Liver (tissue), 3 donors: ENCODE results near the gene IL4.

ENCODE experiments used
- CTCF ChIP-seq: fragments of 150-350 bp; IDR thresholded peaks from 2 replicates; pipeline ENCODE4 v1.5.1; 2017; ENCODE audit warnings: improper control_type of control experiment, low read depth, low read length; ENCODE audit not compliant: missing input control
- RAD21 ChIP-seq, 2 donors: IDR thresholded peaks; 2 replicates each; pipeline ENCODE4 v1.6.1; 2016; ENCODE audit warnings: antibody characterized with exemption in 2 of 2, mild to moderate bottlenecking in 2 of 2
- REST ChIP-seq: IDR thresholded peaks from 2 replicates; pipeline ENCODE4 v1.6.1; 2016; ENCODE audit warnings: antibody characterized with exemption, mild to moderate bottlenecking
- SP1 ChIP-seq: IDR thresholded peaks from 2 replicates; pipeline ENCODE4 v1.6.1; 2018; ENCODE audit warnings: antibody characterized with exemption, mild to moderate bottlenecking
- TF ChIP-seq, protein P1 (sequence below): IDR thresholded peaks from 2 replicates; pipeline ENCODE4 v1.6.1; 2016; ENCODE audit warnings: antibody characterized with exemption
- donor health status: healthy.
- donor health status: healthy.

DNA sequence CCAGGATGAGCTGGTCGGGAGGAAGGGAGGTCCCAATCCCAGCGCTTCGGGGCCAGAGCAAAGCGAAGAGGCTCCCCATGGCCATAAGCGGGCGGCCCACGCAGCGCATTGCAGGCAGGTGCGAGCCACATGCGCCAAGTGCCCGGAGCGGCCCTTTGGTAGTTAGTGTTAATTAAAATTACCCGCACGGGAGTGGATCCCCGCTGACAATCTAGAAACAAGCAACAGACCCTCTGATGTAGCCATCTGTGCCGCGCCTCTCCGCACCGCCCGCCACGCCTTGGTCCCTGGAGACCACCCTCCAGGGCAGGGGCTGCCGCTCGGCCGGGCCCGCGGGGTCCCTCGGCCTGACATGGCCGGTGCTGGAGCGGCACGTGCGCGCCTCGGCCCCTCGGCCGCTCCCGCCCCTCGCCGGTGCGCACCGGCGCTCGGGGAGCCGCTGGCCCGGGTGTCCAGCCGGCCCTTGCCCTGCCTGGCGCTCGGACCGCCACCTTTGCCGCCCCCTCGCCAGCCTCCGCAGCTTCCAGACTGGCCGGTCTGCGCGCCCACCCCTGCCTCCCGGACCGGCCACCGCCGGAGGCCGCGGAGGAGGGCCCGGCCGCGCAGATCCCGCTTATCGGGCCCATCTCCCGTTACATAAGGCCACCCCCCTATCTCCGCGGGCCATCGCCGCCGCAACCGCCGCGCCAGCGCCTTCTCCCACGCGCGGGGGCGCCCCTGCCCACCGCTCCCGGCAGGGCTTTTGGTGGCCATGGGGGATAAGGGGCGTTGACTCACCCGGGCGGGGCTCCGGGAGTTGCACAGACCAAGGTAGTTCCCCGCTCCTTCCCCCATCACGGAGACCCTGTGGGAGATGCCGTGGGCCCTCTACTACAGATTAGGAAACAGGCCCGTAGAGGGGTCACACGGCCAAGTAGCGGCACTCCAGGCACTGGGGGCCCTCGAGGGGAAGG, 17.7 kb upstream of the IL4 start:
- no peak for TF ChIP-seq CTCF
- no peak for TF ChIP-seq REST
- no peak for TF ChIP-seq RAD21 (IDR thresholded peaks at IDR 0.05)
- TF ChIP-seq, protein P1, sequence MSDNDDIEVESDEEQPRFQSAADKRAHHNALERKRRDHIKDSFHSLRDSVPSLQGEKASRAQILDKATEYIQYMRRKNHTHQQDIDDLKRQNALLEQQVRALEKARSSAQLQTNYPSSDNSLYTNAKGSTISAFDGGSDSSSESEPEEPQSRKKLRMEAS: no peak
- TF ChIP-seq SP1: no peak
